ENCODE data around the gene RAB6B. TPM values are rescaled to one million over a fixed set of nuclear protein-coding genes. Genes with fewer than 3 reads are reported as not detected.

The RAB6B gene
- total RNA-seq, 1 experiment from 2014 or later: 18.0 TPM

GRCh38 chr3:133915685-133916658 lies 20.3 kb upstream of the RAB6B start:
- Mint-ChIP-seq H3K4me1 (no peaks in the 10 kb centered on the region), H3K27ac (no peak overlapping the region), H3K27me3 (ENCODE audit: low read depth) (no peaks in the 10 kb centered on the region), H3K36me3 (no peaks in the 10 kb centered on the region), H3K9me3 (peaks cover 11% of the 10 kb centered on the region), H3K4me3 (no peak overlapping the region)
- ChIA-PET CTCF (interaction anchor here (1.3 kb wide), 1 partner anchor 21 kb away, joined by 5 read pairs; the partner anchor contains the start of gene RAB6B), POLR2A (no interaction called here)
- ATAC-seq (no peak), DNase-seq (ENCODE audit: low spot score) (no peak)
- TF ChIP-seq ZBTB21 (CRISPR knock-in tag; IDR thresholded peaks at IDR 0.05; ENCODE audit: borderline replicate concordance) (no peak), ZNF121 (CRISPR knock-in tag; IDR thresholded peaks at IDR 0.05) (no peak)

- CTCF ChIA-PET: interaction anchor here (1.3 kb wide), 1 partner anchor 20 kb away, joined by 5 read pairs; the partner anchor contains the start of gene RAB6B
Observed at GRCh38 chr3:133914839-133915600, 19.3 kb upstream of the RAB6B start.

GRCh38 chr3:133910422-133910821 lies 14.7 kb upstream of the RAB6B start:
- H3K9me3 Mint-ChIP-seq: peaks cover 4% of the 10 kb centered on the region
- H3K4me1 Mint-ChIP-seq: no peaks in the 10 kb centered on the region
- H3K27me3 Mint-ChIP-seq (ENCODE audit: low read depth): no peaks in the 10 kb centered on the region
- DNase-seq (ENCODE audit: low spot score): no peak
- no peaks in the 10 kb centered on the region for H3K36me3 Mint-ChIP-seq
- ChIA-PET POLR2A (no interaction called here), CTCF (interaction anchor here (0.5 to 1.6 kb wide), 10 partner anchors 11 to 301 kb away, joined by 3 to 14 read pairs (median 3); no protein-coding TSS in a partner anchor)
- no peak overlapping the region for H3K4me3 Mint-ChIP-seq
- ATAC-seq: peak; percentile 81
- H3K27ac Mint-ChIP-seq: no peak overlapping the region
- TF ChIP-seq TP53 (CRISPR knock-in tag; IDR thresholded peaks at IDR 0.05) (no peak), OVOL2 (CRISPR knock-in tag; IDR thresholded peaks at IDR 0.05; ENCODE audit: borderline replicate concordance) (no peak), ERG (CRISPR knock-in tag; IDR thresholded peaks at IDR 0.05) (no peak), ZNF671 (CRISPR knock-in tag; IDR thresholded peaks at IDR 0.05) (no peak), IRF2 (CRISPR knock-in tag; IDR thresholded peaks at IDR 0.05; ENCODE audit: borderline replicate concordance, low read depth) (no peak), ZNF512 (CRISPR knock-in tag; IDR thresholded peaks at IDR 0.05; ENCODE audit: borderline replicate concordance) (no peak), CREB1 (CRISPR knock-in tag; IDR thresholded peaks at IDR 0.05) (no peak), ZNF423 (CRISPR knock-in tag; IDR thresholded peaks at IDR 0.05) (no peak)

More at GRCh38 chr3:133914839-133915600, 19.3 kb upstream of the RAB6B start:
- ATAC-seq (no peak), DNase-seq (ENCODE audit: low spot score) (no peak)
- Mint-ChIP-seq H3K36me3 (no peaks in the 10 kb centered on the region), H3K4me3 (no peak overlapping the region), H3K27ac (no peak overlapping the region), H3K27me3 (ENCODE audit: low read depth) (no peaks in the 10 kb centered on the region), H3K4me1 (no peaks in the 10 kb centered on the region), H3K9me3 (peaks cover 11% of the 10 kb centered on the region)
- TF ChIP-seq SMAD4 (CRISPR knock-in tag; IDR thresholded peaks at IDR 0.05) (no peak), CREB1 (CRISPR knock-in tag; IDR thresholded peaks at IDR 0.05) (no peak), ZNF281 (CRISPR knock-in tag; IDR thresholded peaks at IDR 0.05) (no peak), FOXP1 (CRISPR knock-in tag; IDR thresholded peaks at IDR 0.05; ENCODE audit: borderline replicate concordance) (no peak), ZMAT4 (CRISPR knock-in tag; IDR thresholded peaks at IDR 0.05) (no peak)
- POLR2A ChIA-PET: no interaction called here
